NCI-H2107 treated with DMSO at 0.1 percent for 48 hours (cell line): ENCODE results near the gene MS4A18.
"Not testable (repeated sequence)": the region's sequence is repeated elsewhere in the genome, so short reads cannot be mapped to it uniquely, and the experiment has no call there.

Experiments
- DNase-seq: peaks from one replicate; lab custom pipeline; 2025; ENCODE audit not compliant: unreplicated experiment; lab: John Stamatoyannopoulos, UW

The MS4A18 gene

DNA sequence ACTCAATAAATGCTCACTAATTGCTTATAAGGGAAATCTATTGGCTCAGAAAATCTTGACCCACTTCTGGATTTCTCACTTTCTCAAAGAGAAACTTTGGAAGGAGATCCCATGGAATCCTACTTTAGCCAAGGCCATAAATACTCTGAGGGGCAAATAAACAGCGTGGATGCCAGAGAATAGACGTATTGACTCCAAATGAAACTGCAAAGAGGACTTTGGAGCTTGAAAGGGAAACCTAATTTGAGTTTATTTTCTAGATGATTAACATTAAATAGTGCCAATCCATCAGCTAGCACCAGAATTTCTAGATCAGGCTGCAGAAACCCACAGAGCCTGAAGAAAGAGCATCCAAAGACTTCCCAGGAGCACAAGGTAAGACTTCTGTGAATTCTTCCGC is at the start of gene MS4A18:
TSS of gene MS4A18 (plus strand) at position 301 of the 400 bp plus-strand sequence.
- DNase-seq: no peak

DNA sequence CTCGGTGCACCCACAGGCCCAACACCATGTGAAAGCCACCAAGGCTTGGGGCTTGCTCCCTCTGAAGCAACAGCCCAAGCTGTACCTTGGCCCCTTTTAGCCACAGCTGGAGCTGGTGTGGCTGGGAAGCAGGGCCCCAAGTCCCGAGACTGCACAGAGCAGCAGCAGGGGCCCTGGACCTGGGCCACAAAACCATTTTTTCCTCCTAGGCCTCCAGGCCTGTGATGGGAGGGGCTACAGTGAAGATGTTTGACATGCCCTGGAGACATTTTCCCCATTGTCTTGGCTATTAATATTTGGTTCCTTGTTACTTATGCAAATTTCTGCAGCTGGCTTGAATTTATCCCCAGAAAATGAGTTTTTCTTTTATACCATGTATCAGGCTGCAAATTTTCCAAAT is 46.3 kb upstream of the MS4A18 start:
- not testable (repeated sequence) for DNase-seq

- DNase-seq: no peak
These were observed 44.6 kb upstream of the MS4A18 start for GRCh38 chr11:60679879-60680278.

- no peak for DNase-seq
These were observed 43.9 kb upstream of the MS4A18 start for GRCh38 chr11:60680455-60681119.

DNA sequence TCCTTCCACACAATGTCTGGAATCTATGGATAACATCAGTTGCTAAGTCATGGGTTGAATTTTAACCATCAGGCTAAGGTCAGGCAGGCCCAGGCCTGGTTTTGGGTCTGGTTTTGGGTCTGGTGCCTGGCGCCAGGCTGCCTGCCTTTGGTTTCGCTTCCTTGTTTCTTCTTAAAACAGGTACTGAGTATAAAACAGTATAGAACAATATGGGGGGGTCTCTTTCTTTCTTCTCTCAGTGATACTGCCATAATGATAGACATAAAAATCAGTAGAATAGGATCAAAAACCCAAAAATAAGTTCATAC is 40.0 kb upstream of the MS4A18 start:
- DNase-seq: not testable (repeated sequence)

DNA sequence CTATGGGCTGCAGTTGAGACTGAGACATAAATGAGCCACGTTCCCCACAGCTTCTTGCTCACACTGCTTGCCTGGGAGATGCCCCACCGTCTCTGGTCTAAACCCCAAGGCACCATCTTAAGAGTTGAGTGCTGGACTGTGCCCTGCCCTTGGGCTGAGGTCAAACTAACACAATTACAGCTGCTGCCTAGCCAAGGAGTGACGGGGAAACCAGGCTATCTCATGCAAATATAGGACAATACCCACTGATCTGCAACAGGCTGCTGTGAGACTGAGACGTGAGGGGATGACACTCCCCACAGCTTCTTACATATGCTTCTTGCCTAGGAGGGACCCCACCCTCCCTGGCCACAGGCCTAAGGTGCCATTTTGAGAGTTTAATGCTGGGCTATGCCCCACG is 32.9 kb upstream of the MS4A18 start:
- DNase-seq: no peak

DNA sequence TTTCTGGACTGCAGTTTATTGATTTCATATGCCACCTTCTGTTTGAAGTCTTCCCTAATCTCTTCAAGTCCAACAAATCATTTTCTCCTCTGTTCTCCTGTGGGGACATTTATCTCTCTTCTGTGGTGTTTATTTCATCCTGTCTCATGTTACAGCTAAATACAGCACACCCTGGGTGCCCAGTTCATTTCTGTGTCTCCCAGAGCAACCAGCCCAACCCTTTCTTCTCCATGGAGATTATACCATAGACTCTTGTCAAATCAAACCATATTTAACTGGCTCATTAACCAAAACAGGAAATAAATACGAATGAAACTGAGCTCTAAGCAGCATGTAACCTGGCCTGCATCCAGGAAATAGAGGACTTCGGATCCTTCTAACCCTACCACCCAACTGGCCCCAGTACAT is 25.2 kb upstream of the MS4A18 start, which contains the start of gene MS4A8:
TSS of gene MS4A8 (plus strand) at position 329 of the 408 bp plus-strand sequence. CDS start 1,249 bp downstream, outside the sequence.
- peak; percentile 97 for DNase-seq

- no peak for DNase-seq
These were observed 24.6 kb upstream of the MS4A18 start for GRCh38 chr11:60699936-60700335.

- DNase-seq: peak; percentile 64
These were observed 23.6 kb upstream of the MS4A18 start for GRCh38 chr11:60700689-60701468.

GRCh38 chr11:60701469-60701818 is 23.1 kb upstream of the MS4A18 start:
- DNase-seq: no peak

DNA sequence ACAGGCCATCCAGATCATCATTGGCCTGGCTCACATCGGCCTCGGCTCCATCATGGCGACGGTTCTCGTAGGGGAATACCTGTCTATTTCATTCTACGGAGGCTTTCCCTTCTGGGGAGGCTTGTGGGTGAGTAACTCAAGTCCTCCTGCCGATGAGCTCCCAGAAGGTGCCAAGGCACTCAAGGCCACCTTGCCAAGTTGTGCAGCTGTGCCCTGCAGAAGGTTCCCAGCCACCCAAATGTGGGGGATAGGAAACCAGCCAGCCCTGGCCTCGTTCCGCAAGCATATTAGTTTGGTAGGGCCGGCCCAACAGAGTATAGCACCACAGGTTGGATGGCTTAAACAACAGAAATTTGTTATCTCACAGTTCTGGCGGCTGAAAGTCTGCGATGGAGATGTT is 21.1 kb upstream of the MS4A18 start:
- DNase-seq: no peak

- DNase-seq: no peak
These were observed 18.6 kb upstream of the MS4A18 start for GRCh38 chr11:60705895-60706294.

DNA sequence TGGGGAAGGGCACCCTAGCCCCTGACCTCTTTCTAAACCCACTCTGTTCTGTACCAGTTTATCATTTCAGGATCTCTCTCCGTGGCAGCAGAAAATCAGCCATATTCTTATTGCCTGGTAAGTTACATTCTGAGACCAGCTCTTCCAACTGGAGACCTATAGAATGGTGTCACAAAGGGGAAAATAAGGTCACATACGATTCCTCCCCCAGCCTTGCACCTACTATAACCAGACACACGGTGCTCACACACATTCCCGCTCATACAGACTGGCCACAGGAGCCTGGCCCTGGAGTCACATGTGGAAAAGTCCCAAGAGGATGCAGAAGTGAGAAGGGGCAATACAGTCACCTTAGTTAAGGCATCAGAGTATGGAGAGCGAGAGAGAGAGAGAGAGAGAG is 17.6 kb upstream of the MS4A18 start:
- DNase-seq: no peak

GRCh38 chr11:60710482-60710881 is 14.0 kb upstream of the MS4A18 start:
- no peak for DNase-seq

- no peak for DNase-seq
These were observed 13.2 kb upstream of the MS4A18 start for GRCh38 chr11:60711276-60711675.

DNA sequence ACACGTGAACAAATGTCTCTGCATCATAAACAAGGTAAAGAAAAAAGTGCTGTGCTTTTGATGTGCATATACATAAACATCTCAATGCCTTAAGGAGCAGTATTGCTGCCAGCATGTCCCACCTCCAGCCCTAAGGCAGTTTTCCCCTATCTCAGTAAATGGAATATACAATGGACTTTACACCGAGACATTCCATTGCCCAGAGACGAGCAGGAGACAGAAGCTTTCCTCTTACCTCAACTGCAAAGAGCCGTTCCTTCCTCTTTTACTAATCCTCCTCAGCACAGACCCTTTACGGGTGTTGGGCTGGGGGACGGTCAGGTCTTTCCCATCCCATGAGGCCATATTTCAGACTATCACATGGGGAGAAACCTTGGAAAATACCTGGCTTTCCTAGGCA is 11.1 kb upstream of the MS4A18 start:
- DNase-seq: not testable (repeated sequence)

DNA sequence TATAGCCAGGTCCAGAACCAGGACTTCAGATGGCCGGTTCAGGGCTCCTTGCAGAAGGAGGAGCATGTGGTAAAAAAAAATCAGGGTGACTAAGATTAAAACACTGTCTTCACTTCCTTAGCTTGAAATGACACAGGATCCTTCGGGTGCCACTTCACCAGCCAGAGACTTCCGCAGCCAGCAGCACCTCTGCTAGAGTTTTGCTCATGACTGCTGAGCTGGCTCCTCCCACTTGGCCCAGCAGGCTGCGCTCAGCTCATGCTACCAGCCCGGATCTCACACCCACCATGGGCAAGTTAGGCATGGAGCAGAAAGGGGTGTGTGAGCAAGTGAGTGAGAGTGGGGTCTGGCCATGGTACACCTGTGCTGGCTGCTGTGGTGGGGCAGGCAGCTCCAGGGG is 6.6 kb upstream of the MS4A18 start:
- no peak for DNase-seq

- no peak for DNase-seq
These were observed 5.8 kb upstream of the MS4A18 start for GRCh38 chr11:60718524-60719316.

DNA sequence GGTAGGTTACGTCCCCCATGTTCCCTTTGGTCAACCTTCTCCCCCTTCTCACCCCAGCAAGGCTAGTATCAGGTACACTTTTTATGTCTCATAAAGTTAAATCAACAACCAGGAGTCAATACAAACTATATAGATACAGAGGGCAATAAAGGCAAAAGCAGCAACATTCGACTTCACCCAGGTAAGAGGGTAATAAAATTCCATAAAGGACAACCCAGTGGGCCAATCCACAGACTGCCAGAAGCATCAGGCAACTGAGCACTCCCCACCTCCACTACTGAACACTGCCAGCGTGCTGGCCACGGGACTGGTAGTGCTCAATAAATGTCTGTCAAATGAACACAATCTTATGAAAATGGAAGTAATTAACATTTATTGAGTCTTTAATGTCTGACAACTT is 5.1 kb upstream of the MS4A18 start:
- DNase-seq: no peak

DNA sequence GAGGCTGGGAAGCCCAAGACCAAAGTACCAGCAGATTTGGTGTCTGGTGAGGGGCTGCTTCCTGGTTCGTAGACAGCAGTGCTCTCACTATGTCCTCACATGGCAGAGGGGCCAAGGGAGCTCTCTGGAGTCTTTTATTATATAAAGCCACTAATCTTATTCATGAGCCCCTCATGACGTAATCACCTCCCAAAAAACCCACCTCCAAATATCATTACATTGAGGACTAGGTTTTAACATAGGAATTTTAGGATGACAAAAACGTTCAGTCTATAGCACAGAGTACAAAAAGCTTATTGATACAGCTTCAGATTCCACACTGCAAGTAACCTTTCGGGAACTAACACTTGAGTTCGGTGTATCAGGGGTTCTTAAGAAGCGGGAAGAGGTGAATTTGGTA is 4.1 kb upstream of the MS4A18 start:
- DNase-seq: no peak

DNA sequence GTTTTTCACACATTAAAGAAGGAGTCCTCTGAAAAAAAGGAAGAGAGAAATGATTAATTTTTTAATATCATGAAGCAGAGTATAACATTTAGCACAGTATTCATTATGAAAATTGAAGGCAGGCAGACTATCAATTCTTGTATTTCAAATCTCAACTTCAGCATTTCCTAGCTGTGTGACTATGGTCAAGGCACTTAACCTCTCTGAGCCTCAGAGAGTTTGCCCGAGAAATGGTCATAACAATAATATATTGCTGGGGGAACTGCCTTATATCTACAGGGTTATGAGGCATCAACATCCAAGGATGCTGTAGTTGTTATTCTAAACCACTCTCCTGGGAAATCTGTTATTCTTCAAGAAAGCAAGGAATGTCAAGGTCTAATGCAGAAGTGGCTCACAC is 1.1 kb downstream of the MS4A18 start:
- no peak for DNase-seq

GRCh38 chr11:60731586-60731985 is 7.1 kb downstream of the MS4A18 start:
- no peak for DNase-seq
